ENCODE results near the gene LRRC26.
"Not testable (repeated sequence)": the region's sequence is repeated elsewhere in the genome, so short reads cannot be mapped to it uniquely, and the experiment has no call there.

LRRC26 gene

GRCh38 chr9:137136881-137137607, 32.8 kb downstream of the LRRC26 start:
- no peak for DNase-seq (ENCODE audit: low spot score)

DNA sequence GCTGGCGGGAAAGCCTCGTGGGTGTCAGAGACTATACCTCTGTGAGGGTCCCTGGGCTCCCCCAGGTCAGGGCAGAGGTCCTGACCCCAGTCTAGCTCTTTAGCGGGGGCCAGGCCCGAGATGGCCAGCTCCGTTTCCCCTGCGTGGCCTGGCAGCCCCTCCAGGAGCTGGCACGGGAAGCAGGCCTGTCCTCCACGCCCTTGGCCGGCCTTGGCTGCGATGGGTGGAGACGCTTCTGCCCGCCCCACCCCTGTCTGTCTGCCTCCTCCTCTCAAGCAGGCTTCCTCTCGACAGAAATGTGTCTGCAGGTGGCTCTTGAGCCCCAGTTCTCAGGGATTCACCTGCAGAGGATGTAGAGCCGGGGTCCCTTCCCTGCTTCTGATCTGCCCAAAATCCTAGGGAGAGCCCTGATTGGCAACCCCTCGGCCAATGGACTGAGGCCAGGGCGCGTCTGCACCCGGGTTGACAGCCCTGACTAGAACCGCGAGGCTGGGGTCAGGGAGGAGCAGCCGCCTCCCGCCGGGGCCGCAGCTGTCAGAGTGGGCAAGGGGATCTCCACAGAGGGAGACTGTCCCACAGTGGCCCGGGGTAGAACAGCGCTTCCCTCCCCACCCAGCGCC, 33.5 kb downstream of the LRRC26 start:
- peak; percentile 55 for DNase-seq (ENCODE audit: low spot score)

- DNase-seq (ENCODE audit: low spot score) = not testable (repeated sequence)
Observed at GRCh38 chr9:137135154-137135553, 34.7 kb downstream of the LRRC26 start.

GRCh38 chr9:137134191-137134590, 35.7 kb downstream of the LRRC26 start:
- DNase-seq (ENCODE audit: low spot score) = no peak

GRCh38 chr9:137130176-137130755, 39.6 kb downstream of the LRRC26 start:
- DNase-seq (ENCODE audit: low spot score) = no peak

GRCh38 chr9:137129456-137130175, 40.2 kb downstream of the LRRC26 start:
- DNase-seq (ENCODE audit: low spot score) = peak; percentile 93

GRCh38 chr9:137128862-137129455, 40.9 kb downstream of the LRRC26 start:
- no peak for DNase-seq (ENCODE audit: low spot score)

DNA sequence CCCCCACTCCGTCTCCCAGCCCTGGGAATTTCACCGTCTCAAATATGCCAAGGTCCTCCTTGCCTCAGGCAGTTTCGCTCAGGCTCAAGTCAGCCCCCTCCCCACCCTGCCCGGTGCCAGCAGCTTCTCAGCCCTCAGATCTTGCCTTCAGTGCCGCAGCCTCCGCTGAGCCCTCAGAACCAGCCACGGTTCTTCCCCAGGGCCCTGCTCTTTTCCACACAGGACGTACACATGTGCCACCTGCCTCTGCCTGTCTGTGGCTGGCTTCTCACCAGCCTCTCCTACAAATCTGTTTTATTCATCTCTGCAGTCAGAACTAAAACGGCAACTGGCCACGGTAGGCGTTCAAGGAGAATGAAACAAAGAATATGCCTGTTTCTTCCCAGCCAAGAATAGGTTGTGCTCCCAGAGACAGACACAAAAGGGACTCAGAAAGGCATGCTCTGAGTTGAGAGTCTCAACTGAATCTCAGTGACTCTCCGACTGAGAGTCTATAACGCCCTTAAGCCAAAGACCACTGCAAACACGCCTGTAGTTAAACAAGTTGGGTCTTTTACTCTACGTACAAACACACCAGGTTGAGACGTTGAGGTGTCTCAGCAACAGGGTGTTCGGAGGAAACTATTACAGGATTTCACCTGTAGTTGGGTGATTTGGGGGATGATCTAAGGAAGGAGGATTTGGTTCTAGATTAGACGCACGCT, 41.5 kb downstream of the LRRC26 start:
- DNase-seq (ENCODE audit: low spot score) = no peak

GRCh38 chr9:137127301-137128157, 42.3 kb downstream of the LRRC26 start:
- DNase-seq (ENCODE audit: low spot score) = no peak

DNA sequence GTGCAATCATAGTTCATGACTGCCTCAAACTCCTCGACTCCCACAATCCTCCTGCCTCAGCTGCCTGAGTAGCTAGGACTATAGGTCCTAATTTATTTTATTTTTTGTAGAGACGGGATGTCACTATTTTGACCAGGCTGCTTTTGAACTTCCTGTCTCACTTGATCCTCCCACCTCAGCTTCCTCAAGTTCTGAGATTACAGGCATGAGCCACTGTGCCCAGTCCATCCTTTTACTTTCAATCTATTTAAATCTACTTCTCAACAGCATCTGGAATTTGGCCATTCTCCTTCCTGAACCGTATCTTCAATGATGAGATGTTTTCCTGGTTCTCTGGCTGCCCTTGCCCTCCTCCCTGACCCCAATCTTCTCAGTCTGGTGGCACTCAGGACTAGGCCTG, 43.1 kb downstream of the LRRC26 start:
- DNase-seq (ENCODE audit: low spot score) = no peak

GRCh38 chr9:137123952-137124462, 45.8 kb downstream of the LRRC26 start:
- not testable (repeated sequence) for DNase-seq (ENCODE audit: low spot score)

DNA sequence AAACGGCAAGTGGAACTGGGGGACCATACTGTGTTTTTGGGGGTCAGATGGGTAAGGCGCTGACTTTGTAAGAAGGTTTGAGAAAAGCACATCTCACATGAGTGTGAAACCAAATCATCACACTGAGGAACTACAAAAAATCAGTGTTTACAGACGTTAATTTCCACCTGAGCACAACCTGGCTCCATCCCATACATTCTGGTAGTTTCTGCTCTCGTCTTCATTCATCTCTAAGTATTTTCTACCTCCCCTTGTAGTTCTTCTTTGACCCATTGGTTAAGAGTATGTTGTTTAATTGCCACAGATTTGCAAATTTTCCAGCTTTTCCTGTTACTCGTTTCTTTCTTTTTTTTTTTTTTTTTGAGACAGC, 46.4 kb downstream of the LRRC26 start:
- DNase-seq (ENCODE audit: low spot score) = no peak

DNA sequence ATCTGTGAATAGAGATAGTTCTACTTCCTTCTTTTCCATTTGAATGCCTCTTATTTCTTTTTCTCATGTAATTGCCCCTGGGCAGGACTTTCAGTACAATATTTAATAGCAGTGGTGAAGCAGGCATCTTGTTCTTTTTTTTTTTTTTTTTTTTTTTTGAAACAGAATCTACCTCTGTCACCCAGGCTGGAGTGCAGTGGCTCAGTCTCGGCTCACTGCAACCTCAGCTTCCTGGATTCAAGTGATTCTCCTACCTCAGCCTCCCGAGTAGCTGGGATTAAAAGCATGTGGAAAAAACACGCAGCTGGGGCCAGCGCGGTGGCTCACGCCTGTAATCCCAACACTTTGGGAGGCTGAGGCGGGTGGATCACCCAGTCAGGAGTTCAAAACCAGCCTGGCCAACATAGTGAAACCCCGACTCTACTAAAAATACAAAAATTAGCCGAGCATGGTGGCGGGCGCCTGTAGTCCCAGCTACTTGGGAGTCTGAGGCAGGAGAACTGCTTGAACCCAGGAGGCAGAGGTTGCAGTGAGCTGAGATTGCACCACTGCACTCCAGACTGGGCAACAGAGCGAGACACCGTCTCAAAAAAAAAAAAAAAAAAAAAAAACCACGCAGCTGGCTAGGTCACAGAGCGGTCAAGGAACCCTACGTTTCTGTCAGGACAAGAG, 46.9 kb downstream of the LRRC26 start:
- not testable (repeated sequence) for DNase-seq (ENCODE audit: low spot score)

GRCh38 chr9:137121927-137122795, 47.7 kb downstream of the LRRC26 start:
- not testable (repeated sequence) for DNase-seq (ENCODE audit: low spot score)
